NB4 (cell line): ENCODE data around the gene CHCHD3.

ENCODE experiments used
- CTCF ChIP-seq: IDR thresholded peaks from one replicate; pipeline ENCODE4 v1.5.1; 2012; ENCODE audit warnings: low read depth, low read length
- POLR2A ChIP-seq: IDR thresholded peaks from 2 replicates; pipeline ENCODE4 v1.6.1; 2011; ENCODE audit warnings: mild to moderate bottlenecking; ENCODE audit not compliant: insufficient read length; ENCODE audit errors: extremely low read depth

DNA sequence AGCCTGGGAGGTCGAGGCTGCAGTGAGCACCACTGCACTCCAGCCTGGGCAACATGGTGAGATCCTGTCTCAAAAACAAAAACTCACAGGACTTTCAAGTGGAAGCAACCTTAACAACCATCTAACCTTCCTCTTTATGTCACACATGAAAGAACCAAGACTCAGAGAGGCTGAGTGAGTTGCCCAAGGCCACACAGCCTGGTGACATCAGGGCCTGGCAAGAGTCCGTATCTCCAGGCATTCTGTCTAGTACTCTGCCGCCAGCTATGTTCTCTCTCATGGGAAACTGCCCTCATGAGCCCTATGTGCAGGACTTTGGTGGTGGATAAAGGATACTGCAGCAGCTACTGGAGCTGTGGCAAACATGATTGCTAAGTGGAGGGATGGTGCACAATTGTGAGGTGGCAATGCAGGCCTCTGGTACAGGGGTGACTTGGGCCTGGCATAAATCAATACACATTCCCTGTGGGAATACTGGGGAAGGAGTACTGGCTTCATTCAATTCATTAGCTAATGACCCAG is 10.1 kb upstream of the CHCHD3 start:
- no peak for TF ChIP-seq POLR2A
- no peak for TF ChIP-seq CTCF
